ENCODE results near the gene PPP1R1A.

The PPP1R1A gene

GRCh38 chr12:54546511-54546910 lies 41.9 kb downstream of the PPP1R1A start:
- peaks cover 36% of the 10 kb centered on the region for H3K27me3 ChIP-seq
- no peak for TF ChIP-seq CTCF (IDR thresholded peaks at IDR 0.05)
- no peak overlapping the region for H3K27ac ChIP-seq
- H3K9me3 ChIP-seq = no peaks in the 10 kb centered on the region
- peaks cover 4 to 11% of the 10 kb centered on the region in 2 experiments for H3K4me1 ChIP-seq (ENCODE audit: control insufficient read depth in 1 of 2, insufficient read depth in 1 of 2, low read depth in 1 of 2, low read length in 1 of 2)
- peaks cover 79% of the 10 kb centered on the region for H3K36me3 ChIP-seq
- no peak overlapping the region for H3K4me3 ChIP-seq (ENCODE audit: low read depth in 1 of 2, low read length in 1 of 2)

- Histone ChIP-seq H3K36me3 (peaks cover 84% of the 10 kb centered on the region), H3K9me3 (no peaks in the 10 kb centered on the region), H3K4me3 (ENCODE audit: low read depth in 1 of 2, low read length in 1 of 2) (no peak overlapping the region), H3K27me3 (peaks cover 18% of the 10 kb centered on the region), H3K4me1 (ENCODE audit: control insufficient read depth in 1 of 2, insufficient read depth in 1 of 2, low read depth in 1 of 2, low read length in 1 of 2) (peaks cover 3 to 7% of the 10 kb centered on the region in 2 experiments), H3K27ac (no peak overlapping the region)
- no peak for TF ChIP-seq CTCF (IDR thresholded peaks at IDR 0.05)
Measured at GRCh38 chr12:54544743-54545142, 43.7 kb downstream of the PPP1R1A start.

- no peak overlapping the region for H3K27ac ChIP-seq
- H3K4me3 ChIP-seq (ENCODE audit: low read depth in 1 of 2, low read length in 1 of 2) = no peak overlapping the region
- H3K4me1 ChIP-seq (ENCODE audit: control insufficient read depth in 1 of 2, insufficient read depth in 1 of 2, low read depth in 1 of 2, low read length in 1 of 2) = no peaks in the 10 kb centered on the region
- H3K36me3 ChIP-seq = peaks cover 88% of the 10 kb centered on the region
- no peaks in the 10 kb centered on the region for H3K9me3 ChIP-seq
- TF ChIP-seq CTCF (IDR thresholded peaks at IDR 0.05) = no peak
- peaks cover 6% of the 10 kb centered on the region for H3K27me3 ChIP-seq
Measured at GRCh38 chr12:54543526-54543925, 44.9 kb downstream of the PPP1R1A start.

GRCh38 chr12:54541751-54542290 lies 46.6 kb downstream of the PPP1R1A start:
- no peak for TF ChIP-seq CTCF (IDR thresholded peaks at IDR 0.05)
- Histone ChIP-seq H3K4me3 (ENCODE audit: low read depth in 1 of 2, low read length in 1 of 2) (no peak overlapping the region), H3K27ac (no peak overlapping the region), H3K36me3 (peaks cover 99% of the 10 kb centered on the region), H3K27me3 (no peaks in the 10 kb centered on the region), H3K9me3 (no peaks in the 10 kb centered on the region), H3K4me1 (ENCODE audit: control insufficient read depth in 1 of 2, insufficient read depth in 1 of 2, low read depth in 1 of 2, low read length in 1 of 2) (no peaks in the 10 kb centered on the region)

- no peak overlapping the region for H3K27ac ChIP-seq
- no peaks in the 10 kb centered on the region for H3K9me3 ChIP-seq
- H3K4me3 ChIP-seq (ENCODE audit: low read depth in 1 of 2, low read length in 1 of 2) = no peak overlapping the region
- no peaks in the 10 kb centered on the region for H3K4me1 ChIP-seq (ENCODE audit: control insufficient read depth in 1 of 2, insufficient read depth in 1 of 2, low read depth in 1 of 2, low read length in 1 of 2)
- peaks cover 100% of the 10 kb centered on the region for H3K36me3 ChIP-seq
- no peaks in the 10 kb centered on the region for H3K27me3 ChIP-seq
- no peak for TF ChIP-seq CTCF (IDR thresholded peaks at IDR 0.05)
Measured at GRCh38 chr12:54538136-54538700, 50.2 kb downstream of the PPP1R1A start.

All from neutrophil (primary cell).